Measurements from ENCODE around the gene GNPTG. TPM values are rescaled to one million over a fixed set of nuclear protein-coding genes. Genes with fewer than 3 reads are reported as not detected.
A peak's percentile ranks its signal among the peaks of the same experiment; 100 is the strongest.

GNPTG gene
- total RNA-seq, 2 experiments from 2014 or later = 27.6 to 32.0 TPM

- Mint-ChIP-seq H3K9me3 (no peaks in the 10 kb centered on the region), H3K4me1 (ENCODE audit: low read depth) (peaks cover 34% of the 10 kb centered on the region), H3K36me3 (ENCODE audit: low read depth) (peaks cover 34% of the 10 kb centered on the region), H3K27me3 (no peaks in the 10 kb centered on the region), H3K27ac (peak overlapping the region; percentile 90), H3K4me3 (peak overlapping the region; percentile 94)
- no peaks in the 10 kb centered on the region for H3K27me3 ChIP-seq (ENCODE audit: control insufficient read depth in 1 of 2, insufficient read depth in 2 of 2, low read length in 2 of 2)
- intact Hi-C loops (cut with DNase I, micrococcal nuclease) = loop anchor here (2.0 to 10.0 kb wide), 9 partner anchors 33 to 721 kb away; partner anchors contain the start of genes CLCN7 (in 1 of the 2), CRAMP1 (in 1 of the 2), GNPTG (in 1 of the 2) and IFT140 (in 1 of the 2)
- no peak for TF ChIP-seq CTCF (IDR thresholded peaks at IDR 0.05)
- ChIA-PET POLR2A (interaction anchor here (0.9 to 1.8 kb wide), 18 partner anchors 8 to 1602 kb away, joined by 3 to 24 read pairs (median 5); partner anchors contain the start of genes EME2, FAHD1, GNPTG and HAGH), CTCF (no interaction called here)
- peak overlapping the region; percentile 19 to 60 for H3K27ac ChIP-seq (ENCODE audit: low read depth in 1 of 2, low read length in 2 of 2)
- peaks cover 69% of the 10 kb centered on the region for H3K4me1 ChIP-seq (ENCODE audit: insufficient read depth, low read length)
- DNase-seq (peak in 12 of 14 experiments; percentile 37 to 81 (median 56)), ATAC-seq (ENCODE audit: poor library complexity) (peak; percentile 17)
- H3K36me3 ChIP-seq (ENCODE audit: insufficient read depth, low read length) = peaks cover 29% of the 10 kb centered on the region
- H3K9me3 ChIP-seq (ENCODE audit: control insufficient read depth in 1 of 2, insufficient read depth in 1 of 2, low read length in 2 of 2) = no peaks in the 10 kb centered on the region
- peak overlapping the region; percentile 89 for H3K4me3 ChIP-seq (ENCODE audit: low read length)
Observed at GRCh38 chr16:1309888-1310831, 41.6 kb upstream of the GNPTG start.

DNA sequence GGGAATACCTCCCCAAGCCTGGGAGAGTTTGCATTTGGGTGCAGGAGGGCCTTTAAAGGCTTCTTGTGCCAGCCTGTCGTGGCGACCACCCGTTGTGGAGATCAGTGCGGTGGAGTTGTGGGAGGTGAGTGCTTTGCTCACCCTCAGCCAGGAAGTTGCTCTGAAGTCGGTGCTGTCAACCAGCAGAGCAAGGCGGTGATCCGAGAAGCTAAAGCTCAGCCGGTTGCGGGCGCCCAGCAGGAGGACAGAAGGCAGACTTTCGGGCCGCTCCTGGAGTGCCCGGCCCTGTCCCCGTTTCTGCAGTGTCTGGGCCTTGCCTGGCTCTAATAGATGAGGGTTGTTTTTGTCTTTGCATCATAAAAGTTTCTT lies 40.9 kb upstream of the GNPTG start:
- Histone ChIP-seq H3K9me3 (ENCODE audit: control insufficient read depth in 1 of 2, insufficient read depth in 1 of 2, low read length in 2 of 2) (no peaks in the 10 kb centered on the region), H3K27ac (ENCODE audit: low read depth in 1 of 2, low read length in 2 of 2) (peak overlapping the region; percentile 19 to 60), H3K4me3 (ENCODE audit: low read length) (peak overlapping the region; percentile 89), H3K27me3 (ENCODE audit: control insufficient read depth in 1 of 2, insufficient read depth in 2 of 2, low read length in 2 of 2) (no peaks in the 10 kb centered on the region), H3K4me1 (ENCODE audit: insufficient read depth, low read length) (peaks cover 63% of the 10 kb centered on the region), H3K36me3 (ENCODE audit: insufficient read depth, low read length) (peaks cover 35% of the 10 kb centered on the region)
- Mint-ChIP-seq H3K4me1 (ENCODE audit: low read depth) (peaks cover 34% of the 10 kb centered on the region), H3K27me3 (no peaks in the 10 kb centered on the region), H3K9me3 (no peaks in the 10 kb centered on the region), H3K4me3 (peak overlapping the region; percentile 94), H3K36me3 (ENCODE audit: low read depth) (peaks cover 38% of the 10 kb centered on the region), H3K27ac (peak overlapping the region; percentile 90)
- DNase-seq (peak in 9 of 14 experiments; percentile 15 to 55 (median 38)), ATAC-seq (ENCODE audit: poor library complexity) (no peak)
- TF ChIP-seq CTCF (IDR thresholded peaks at IDR 0.05) = no peak
- ChIA-PET POLR2A (interaction anchor here (0.6 to 1.5 kb wide), 2 partner anchors 10 to 32 kb away, joined by 3 to 6 read pairs; no protein-coding TSS in a partner anchor), CTCF (no interaction called here)
- intact Hi-C loops (cut with DNase I, micrococcal nuclease) = loop anchor here in 1 of 2 experiments (2.0 kb wide), 1 partner anchor 32 kb away; no protein-coding TSS in a partner anchor

DNA sequence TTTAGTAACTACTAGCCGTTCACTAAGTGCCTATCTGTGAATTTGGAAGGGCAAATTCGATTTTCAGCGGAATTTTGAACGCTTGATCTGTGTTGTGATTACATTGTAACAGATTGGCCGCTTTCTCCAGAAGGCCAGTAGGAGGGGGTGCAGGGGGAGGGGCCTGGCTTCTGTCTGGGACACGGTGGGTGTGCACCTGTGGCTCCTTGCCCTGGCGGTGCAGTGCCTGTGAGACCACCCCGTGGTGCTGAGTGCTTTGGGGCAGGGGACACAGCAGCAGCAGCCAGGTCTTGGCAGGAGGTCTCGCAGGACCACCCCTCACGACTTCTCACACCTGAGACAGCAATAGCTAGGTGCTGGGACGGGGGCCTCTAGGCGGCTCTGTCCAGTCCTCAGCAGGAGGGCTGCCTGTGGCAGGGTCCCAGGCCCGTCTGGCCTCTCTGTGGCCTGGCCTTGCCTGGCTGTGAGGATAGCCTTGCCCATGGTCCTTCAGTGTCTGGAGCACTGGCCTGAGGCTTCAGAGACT lies 40.5 kb upstream of the GNPTG start:
- no peak for ATAC-seq (ENCODE audit: poor library complexity)
- Mint-ChIP-seq H3K9me3 (no peaks in the 10 kb centered on the region), H3K4me3 (peak overlapping the region; percentile 94), H3K27me3 (no peaks in the 10 kb centered on the region), H3K4me1 (ENCODE audit: low read depth) (peaks cover 31% of the 10 kb centered on the region), H3K27ac (peak overlapping the region; percentile 90), H3K36me3 (ENCODE audit: low read depth) (peaks cover 43% of the 10 kb centered on the region)
- DNase-seq = peak in 1 of 14 experiments; percentile 41
- Histone ChIP-seq H3K4me1 (ENCODE audit: insufficient read depth, low read length) (peaks cover 58% of the 10 kb centered on the region), H3K27ac (ENCODE audit: low read depth in 1 of 2, low read length in 2 of 2) (no peak overlapping the region), H3K27me3 (ENCODE audit: control insufficient read depth in 1 of 2, insufficient read depth in 2 of 2, low read length in 2 of 2) (no peaks in the 10 kb centered on the region), H3K9me3 (ENCODE audit: control insufficient read depth in 1 of 2, insufficient read depth in 1 of 2, low read length in 2 of 2) (no peaks in the 10 kb centered on the region), H3K4me3 (ENCODE audit: low read length) (peak overlapping the region; percentile 89), H3K36me3 (ENCODE audit: insufficient read depth, low read length) (peaks cover 40% of the 10 kb centered on the region)
- ChIA-PET CTCF (no interaction called here), POLR2A (interaction anchor here (0.6 to 1.5 kb wide), 2 partner anchors 10 to 31 kb away, joined by 3 to 6 read pairs; no protein-coding TSS in a partner anchor)
- intact Hi-C loops (cut with DNase I, micrococcal nuclease) = loop anchor here in 1 of 2 experiments (2.0 kb wide), 1 partner anchor 32 kb away; no protein-coding TSS in a partner anchor
- no peak for TF ChIP-seq CTCF (IDR thresholded peaks at IDR 0.05)
